Stimulated activated naive CD4-positive, alpha-beta T cell (primary cell): ENCODE results near the gene APBB2.
"Not testable (repeated sequence)": the region's sequence is repeated elsewhere in the genome, so short reads cannot be mapped to it uniquely, and the experiment has no call there.

Source experiments
- DNase-seq, 6 experiments: peaks; one replicate each; lab custom pipeline; 2025; lab: John Stamatoyannopoulos, UW

APBB2 gene

GRCh38 chr4:40825014-40825838, 389.1 kb downstream of the APBB2 start:
- DNase-seq, result no peak

GRCh38 chr4:40822420-40823166, 391.7 kb downstream of the APBB2 start:
- no peak for DNase-seq

- DNase-seq, result no peak
Measured at GRCh38 chr4:40820101-40820500, 394.2 kb downstream of the APBB2 start.

- DNase-seq, result not testable (repeated sequence)
Measured at GRCh38 chr4:40817157-40817556, 397.2 kb downstream of the APBB2 start.

GRCh38 chr4:40812856-40813255, 401.5 kb downstream of the APBB2 start:
- no peak for DNase-seq

GRCh38 chr4:40812386-40812785, 402.0 kb downstream of the APBB2 start:
- no peak for DNase-seq

- DNase-seq, result no peak
Measured at GRCh38 chr4:40811956-40812355, 402.4 kb downstream of the APBB2 start.

GRCh38 chr4:40808926-40809457, 405.4 kb downstream of the APBB2 start:
- no peak for DNase-seq

- DNase-seq, result no peak
Measured at GRCh38 chr4:40804598-40804997, 409.7 kb downstream of the APBB2 start.

- no peak for DNase-seq
Measured at GRCh38 chr4:40800064-40800463, 414.3 kb downstream of the APBB2 start.

GRCh38 chr4:40789771-40790170, 424.6 kb downstream of the APBB2 start:
- no peak for DNase-seq

GRCh38 chr4:40789031-40789430, 425.3 kb downstream of the APBB2 start:
- DNase-seq, result no peak

- DNase-seq, result no peak
Measured at GRCh38 chr4:40788331-40788730, 426.0 kb downstream of the APBB2 start.

- DNase-seq, result no peak
Measured at GRCh38 chr4:40785727-40786126, 428.6 kb downstream of the APBB2 start.

GRCh38 chr4:40782876-40783275, 431.5 kb downstream of the APBB2 start:
- DNase-seq, result no peak

- DNase-seq, result no peak
Measured at GRCh38 chr4:40778090-40778489, 436.3 kb downstream of the APBB2 start.

GRCh38 chr4:40769266-40769665, 445.1 kb downstream of the APBB2 start:
- no peak for DNase-seq

- DNase-seq, result no peak
Measured at GRCh38 chr4:40763228-40763716, 451.1 kb downstream of the APBB2 start.
